NCI-H1092 treated with DMSO at 0.1 percent for 48 hours (cell line): ENCODE data around the gene PARD3.
"Not testable (repeated sequence)": the region's sequence is repeated elsewhere in the genome, so short reads cannot be mapped to it uniquely, and the experiment has no call there.

ENCODE experiments used
- DNase-seq: peaks from one replicate; lab custom pipeline; 2025; lab: John Stamatoyannopoulos, UW

Gene PARD3

DNA sequence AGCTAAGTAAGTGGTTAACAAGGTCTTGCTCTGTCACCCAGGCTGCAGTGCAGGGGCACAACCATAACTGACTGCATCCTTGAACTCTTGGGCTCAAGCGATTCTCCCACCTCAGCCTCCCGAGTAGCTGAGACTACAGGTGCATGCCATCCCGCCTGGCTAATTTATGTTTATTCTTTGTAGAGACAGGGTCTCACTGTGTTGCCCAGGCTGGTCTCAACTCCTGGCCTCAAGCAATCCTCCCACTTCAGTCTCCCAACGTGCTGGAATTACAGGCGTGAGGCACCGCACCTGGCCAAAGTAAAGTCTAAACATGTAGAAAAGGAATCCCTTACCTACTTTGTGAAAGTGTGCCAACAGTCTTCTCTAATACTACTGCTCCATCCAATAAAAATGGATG is 17.9 kb downstream of the PARD3 start:
- no peak for DNase-seq

DNA sequence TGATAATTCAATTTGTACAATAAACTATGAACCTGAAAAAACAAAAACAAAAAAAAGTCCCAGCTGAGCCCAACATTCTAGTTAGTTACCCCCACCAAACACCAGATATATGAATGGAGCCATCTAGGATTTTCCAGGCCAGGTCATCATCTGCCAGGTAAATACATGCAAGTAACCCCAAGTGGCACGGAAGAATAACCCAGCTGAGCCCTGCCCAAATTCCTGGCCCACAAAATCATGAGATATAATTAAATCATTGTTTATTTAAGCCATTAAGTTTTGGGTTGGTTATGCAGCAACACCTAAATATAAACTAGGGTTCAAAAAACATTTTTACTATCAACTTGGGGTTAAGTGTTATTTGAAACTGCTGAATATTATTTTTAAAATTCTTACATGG is 19.0 kb downstream of the PARD3 start:
- DNase-seq = no peak

DNA sequence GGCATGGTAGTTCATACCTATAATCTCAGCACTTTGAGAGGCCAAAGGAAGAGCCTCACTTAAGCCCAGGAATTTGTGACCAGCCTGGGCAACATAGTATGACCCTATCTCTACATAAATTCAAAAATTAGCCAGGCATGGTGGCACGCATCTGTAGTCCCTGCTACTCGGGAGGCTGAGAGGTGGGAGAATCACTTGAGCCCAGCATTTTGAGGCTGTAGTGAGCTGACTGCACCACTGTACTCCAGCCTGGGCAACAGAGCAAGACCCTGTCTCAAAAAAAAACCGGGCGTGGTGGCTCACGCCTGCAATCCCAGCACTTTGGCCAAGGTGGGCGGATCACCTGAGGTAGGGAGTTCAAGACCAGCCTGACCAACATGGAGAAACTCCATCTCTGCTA is 19.8 kb downstream of the PARD3 start:
- no peak for DNase-seq

DNA sequence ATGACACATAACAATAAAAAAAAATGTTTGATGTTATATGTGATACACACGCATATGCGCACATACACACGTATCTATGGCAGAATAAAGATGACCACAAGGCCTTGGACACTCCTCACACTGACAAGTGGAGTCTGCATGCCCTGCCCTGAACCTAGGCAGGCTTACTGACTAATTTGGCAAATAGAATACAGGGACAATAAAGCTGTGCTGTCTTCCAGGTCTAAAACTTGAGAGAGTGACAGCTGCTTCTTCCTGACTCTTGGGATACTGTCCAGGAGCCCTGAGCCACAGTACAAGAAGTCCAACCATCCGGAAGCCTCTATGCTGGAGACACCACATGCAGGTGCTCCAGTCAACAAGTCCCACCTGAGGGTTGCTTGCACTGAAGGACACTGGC is 20.3 kb downstream of the PARD3 start:
- DNase-seq = no peak

DNA sequence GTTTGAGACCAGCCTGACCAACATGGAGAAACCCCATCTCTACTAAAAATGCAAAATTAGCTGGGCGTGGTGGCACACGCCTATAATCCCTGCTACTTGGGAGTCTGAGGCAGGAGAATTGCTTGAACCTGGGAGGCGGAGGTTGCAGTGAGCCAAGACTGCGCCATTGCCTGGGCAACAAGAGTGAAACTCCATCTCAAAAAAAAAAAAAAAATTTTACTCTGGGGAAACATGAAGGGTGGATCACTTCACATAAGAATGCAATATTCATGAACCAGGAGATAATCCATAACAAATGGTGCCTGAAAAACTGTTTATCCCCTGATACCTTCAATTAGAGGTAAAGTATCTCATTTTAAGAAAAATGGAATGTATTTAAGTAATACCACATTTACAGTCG is 21.5 kb downstream of the PARD3 start:
- not testable (repeated sequence) for DNase-seq

DNA sequence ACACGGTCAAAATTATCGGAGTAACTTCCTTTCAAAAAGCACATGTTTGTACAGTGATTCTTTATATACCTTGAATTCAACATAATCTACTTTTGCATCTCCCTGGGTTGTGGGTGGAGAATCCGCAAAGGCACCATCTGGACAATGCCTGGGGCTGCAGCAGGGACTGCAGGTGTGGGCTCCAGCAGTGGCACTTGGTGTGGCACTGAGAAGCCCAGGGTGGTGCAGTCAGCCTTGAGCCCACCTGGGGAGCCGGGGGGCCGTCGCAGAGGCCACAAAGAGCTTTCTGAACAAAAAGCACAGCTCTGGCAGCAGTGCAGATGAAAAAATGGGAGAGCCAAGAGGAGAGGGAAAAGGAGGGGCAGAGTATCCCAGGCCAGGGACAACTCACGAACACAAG is 22.2 kb downstream of the PARD3 start:
- no peak for DNase-seq

DNA sequence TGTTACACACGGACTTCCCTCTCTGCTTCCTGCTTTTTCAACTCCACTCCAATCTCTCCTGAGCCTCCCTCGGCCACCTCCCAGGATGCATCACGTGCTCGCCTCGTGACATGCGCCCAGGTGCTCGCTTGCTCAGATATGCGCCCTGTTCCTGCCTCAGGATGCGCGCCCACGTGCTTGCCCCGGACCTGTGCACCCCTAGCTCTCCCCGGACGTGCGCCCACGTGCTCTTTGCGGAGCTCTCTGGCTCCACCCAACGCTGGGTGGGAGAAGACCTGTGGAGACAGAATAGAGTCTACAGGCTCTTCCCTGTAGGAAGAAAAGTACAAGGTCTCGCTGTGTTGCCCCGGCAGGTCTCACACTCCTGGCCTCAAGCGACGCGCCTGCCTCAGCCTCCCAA is 23.1 kb downstream of the PARD3 start:
- DNase-seq = no peak

DNA sequence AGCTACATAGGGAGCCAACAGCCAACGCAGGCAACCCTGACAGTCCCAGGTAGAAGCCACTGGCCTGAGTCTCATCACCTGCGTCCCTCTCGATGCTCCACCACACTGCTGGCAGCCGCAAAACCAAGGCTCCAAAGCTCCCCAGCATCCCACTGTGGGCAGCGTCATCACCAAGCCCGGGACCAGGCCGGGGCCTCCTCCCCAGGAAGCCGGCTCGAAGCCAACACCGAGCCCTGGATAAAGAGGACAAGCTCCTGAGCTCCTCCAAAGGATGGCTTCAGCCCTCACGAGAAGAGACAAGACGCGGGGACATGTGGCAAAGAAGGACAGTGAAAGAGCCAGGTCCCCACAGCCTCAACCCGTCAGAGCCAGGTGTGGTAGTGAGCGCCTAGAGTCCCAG is 23.9 kb downstream of the PARD3 start:
- no peak for DNase-seq

DNA sequence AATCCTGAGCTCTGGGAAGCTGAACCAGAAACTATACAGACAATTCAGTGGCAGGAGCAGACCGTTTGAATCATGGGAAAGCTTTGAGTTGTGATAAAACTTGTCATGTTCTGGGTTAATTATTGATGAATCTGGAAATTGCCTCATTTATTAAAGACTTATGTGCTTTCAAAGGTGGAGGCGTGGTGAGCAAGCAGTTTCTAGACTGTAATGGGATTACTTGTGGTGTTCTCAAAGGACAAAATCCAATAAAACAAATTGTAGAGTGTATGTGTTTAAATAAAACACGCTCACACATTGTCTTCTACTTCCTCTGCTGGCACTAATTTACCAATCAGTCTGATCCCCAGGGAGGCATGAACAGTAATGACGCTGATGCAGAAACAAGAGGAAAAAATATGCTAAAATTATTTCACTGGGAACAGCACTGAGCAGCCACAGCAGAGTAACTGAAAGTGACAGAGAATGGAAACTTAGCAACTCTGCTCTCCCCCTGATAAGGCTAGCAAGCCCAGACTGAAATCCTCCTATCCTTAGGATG is 25.1 kb downstream of the PARD3 start:
- no peak for DNase-seq

DNA sequence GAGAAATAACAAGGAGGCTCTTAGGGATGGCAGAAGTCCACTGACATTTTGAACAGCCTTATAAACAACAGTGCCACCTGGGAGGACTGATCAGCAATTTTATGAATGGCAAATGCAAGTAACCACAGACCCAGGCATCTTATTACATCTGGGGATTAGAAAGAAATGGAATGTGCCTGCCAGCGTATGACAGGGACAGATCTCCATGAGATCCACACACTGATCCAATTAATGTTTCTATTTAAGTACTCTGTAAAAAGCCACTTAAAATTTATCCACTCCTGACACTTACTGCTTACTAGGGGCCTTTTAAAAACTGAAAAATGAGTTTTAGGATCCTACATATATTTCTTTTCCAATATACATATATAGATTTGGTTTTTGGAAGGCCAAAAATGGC is 28.6 kb downstream of the PARD3 start:
- no peak for DNase-seq

DNA sequence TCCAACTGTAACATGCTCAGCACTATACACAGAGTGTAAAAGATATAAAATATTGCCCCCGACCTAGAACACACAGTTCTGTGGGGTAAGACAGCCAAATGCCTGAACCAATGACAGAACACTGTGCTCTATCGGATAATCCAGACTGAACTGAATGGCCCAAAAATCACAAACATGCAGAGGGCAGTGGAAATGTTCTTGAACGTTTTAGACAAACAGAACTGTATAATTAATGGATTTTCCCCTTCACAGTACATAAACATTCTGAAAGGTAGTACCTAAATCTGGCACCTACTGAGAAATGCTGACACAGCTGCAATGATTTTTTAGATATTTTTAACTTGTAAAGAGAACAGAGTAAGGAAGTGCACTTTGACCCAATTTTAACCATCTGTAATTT is 33.4 kb downstream of the PARD3 start:
- DNase-seq = no peak

DNA sequence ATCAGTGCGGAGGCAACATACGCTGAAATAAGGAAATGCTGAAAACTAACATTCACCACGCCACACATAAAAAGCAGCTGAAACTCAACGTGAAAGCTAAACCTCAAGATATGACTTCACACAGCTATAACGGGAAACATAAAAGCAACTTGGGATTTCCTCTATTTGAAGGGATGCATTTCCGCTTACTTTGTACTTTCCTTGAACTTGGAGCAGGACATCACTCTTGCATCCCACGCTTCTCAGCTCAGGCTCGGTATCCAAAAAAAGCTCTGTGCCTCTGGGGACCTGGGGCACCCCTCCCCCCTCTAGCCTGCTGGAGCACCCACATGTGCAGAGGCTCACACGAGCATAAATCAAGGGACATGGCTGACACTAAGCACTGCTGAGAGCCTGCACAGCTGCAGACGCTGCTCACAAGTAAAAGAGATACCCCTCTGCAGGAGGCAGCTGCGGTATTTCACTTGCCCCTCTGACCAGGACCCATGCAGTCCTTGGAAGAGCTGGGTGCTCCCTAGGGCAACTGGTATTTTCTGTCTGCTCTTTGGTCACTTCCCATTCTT is 34.2 kb downstream of the PARD3 start:
- DNase-seq = peak; percentile 8

DNA sequence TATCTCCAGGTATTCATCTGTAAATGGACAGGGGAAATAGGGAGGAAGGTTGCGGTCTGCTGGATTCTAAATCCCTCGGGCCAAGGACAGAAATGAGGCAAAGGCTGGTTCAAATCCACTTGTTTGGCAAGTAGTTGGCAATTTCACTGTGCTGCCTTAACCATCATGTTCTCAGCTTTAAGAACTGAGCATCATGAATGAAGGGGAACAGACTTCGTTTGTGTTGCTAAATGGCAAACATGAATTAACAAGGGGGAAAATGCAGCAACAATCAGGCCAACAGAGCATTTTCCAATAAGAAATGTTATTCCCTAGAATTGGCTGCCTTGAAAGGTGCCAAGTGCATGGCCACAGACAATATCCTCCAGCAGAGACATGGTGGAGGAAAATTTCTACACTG is 36.9 kb downstream of the PARD3 start:
- DNase-seq = no peak

DNA sequence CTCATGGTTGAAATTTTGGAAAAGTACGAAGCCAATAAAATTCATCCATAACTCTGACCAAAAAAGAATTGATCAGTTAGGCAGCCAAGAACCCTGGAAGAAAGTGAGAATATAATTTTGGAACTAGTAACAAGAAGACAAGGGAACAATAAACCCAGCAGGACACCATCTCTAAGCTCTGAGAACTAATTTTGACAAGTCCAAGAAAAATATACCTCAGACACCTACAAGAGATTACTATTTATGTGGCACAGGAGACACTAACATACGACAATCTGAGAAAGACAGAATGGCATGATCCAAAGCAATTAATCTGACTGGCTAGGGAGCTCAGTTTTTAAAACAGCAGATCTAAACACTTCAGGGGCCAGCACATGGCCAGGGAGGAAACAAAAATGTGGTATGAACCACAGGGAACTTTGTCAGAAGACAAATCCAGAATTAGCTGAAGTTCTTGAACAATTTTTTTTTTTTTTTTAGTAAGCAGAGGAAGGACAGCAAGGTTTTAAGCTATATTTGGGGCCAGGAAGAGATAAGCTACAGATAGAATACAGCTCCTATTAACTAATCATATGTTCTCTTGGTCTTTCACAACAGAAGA is 38.9 kb downstream of the PARD3 start:
- no peak for DNase-seq

DNA sequence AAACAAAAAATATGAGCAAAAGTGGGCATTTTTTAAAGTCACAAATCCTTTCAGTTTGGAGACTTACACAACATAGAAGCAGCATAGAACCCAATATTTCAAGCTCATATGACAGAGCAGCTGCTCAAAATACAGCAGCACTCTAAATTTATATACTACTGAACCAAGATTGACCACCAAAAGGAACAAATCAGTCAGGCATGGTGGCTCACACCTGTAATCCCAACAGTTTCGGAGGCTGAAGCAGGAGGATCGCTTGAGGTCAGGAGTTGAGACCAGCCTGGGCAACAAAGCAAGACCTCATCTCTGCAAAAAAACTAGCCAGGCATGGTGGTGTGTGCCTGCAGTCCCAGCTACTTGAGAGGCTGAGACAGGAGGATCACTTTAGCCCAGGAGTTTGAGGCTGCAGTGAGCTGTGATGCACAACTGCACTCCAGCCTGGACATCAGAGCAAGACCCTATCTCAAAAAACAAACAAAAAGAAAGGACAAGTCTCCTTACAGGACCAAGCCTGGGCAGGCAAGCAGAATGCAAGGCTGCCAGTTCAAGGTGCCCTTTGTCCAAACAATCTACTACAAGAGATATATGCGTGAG is 40.0 kb downstream of the PARD3 start:
- no peak for DNase-seq

DNA sequence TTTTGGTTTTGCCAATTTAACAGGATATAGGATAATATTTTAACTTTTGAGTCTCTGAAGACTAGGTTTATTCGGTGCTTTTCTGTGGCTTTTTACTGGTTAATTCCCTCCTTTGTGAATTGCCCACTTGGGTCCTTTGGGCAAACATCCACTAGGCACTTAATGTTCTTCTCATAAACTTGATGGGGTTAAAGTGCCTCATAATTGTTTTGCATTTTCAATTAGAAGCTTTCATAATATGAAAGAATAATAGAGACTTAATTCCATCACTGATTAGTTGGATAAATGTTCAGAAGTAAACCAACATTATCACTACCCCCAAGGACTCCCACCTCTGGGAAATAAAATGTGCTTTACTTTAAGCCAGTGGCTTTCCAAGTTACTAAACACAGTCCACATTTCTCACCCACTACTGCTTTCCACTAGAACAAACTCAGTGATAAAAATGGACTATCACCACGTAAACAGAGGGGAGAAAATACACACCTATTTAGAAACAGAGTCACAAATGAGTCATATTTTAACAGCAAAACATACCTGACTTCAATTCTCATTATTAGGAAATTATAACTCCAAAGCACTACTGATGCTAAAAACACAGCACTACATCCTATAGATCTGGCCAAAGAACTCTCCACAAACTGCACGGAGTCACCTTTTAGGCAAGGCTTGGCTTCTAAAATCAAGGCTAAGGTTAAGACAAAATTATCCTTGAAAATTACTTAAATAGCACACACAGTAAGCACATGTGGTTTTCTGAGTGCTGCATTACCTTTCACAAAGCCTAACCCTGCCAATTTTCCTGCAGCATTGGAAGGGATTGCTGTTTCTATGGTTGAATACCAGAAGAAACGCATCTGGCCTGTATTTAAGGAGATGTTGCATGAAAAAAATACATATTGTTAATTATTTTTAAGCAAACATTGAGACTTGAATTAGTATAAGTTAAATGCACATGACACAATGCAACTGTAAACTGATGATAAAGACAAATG is 41.2 kb downstream of the PARD3 start:
- DNase-seq = no peak

DNA sequence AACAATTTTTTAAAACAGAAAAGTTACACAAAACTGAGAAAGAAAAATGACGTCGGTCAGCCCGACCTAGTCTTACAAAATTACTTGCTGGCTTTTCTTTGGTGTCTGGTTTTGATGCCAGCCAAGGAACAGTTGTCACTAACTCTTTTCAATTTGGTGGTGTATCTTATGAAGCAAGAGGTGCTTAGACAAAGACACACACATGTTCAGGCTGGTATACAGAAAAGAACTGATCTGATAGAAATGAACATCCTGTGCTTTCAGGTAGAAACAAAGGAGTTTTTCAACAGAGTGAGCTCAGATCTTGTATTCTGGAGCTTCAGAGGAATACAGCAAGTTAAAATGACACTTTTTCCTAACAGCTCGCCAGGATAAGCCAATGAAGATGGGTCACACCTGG is 43.6 kb downstream of the PARD3 start:
- no peak for DNase-seq

DNA sequence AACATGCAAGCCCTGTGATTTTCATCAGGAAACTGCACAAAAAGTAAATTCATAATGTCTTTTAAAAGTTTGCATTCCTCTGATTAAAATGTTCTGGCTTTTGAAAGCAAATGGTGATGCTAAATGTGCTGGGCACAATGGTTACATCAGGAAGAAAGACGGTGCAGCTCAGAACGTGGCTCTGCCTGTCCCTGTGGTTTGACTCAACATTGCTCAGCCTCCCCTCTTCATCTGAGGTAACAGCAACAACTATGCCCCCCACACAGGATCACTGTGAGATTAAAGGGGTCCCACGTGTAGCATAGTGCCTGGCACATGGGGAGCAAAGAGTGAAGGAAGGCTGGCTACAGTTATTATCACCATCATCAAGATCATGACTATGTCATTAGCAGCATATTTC is 44.0 kb downstream of the PARD3 start:
- DNase-seq = no peak

DNA sequence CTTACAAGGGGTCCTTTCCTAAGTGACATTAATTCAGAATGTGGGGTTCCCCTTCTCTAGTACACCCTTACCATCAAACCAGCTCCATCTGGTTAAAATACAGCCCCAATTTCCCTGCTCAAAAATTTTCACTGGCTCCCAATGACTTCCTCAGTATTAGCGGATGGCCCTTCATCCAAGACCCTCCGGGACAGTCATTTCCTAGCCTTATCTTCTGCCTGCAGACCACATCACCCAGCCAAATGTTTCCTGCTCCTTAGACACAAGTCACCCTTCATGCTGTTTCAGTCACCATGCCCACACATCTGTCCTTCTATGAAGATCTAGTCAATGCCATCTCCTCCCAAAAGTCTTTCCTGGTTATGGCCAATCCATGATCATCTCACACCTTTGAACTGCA is 45.2 kb downstream of the PARD3 start:
- no peak for DNase-seq

DNA sequence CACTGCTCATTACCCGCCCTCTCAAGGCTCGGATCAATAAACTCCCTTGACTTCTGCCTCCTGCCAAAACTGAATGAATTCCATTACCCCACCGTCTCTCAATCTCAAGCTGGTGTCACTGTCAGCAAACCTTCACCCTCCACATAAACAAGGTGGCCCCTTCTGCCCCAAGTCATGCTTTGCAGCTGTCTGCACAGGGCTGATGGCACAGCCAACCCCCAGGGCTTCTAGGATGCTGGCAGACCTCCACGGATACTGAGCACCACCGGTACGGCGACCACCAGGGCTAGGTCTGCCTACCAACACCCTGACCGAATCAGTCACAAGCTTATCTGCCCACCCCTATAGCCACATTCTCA is 46.1 kb downstream of the PARD3 start:
- peak; percentile 65 for DNase-seq

DNA sequence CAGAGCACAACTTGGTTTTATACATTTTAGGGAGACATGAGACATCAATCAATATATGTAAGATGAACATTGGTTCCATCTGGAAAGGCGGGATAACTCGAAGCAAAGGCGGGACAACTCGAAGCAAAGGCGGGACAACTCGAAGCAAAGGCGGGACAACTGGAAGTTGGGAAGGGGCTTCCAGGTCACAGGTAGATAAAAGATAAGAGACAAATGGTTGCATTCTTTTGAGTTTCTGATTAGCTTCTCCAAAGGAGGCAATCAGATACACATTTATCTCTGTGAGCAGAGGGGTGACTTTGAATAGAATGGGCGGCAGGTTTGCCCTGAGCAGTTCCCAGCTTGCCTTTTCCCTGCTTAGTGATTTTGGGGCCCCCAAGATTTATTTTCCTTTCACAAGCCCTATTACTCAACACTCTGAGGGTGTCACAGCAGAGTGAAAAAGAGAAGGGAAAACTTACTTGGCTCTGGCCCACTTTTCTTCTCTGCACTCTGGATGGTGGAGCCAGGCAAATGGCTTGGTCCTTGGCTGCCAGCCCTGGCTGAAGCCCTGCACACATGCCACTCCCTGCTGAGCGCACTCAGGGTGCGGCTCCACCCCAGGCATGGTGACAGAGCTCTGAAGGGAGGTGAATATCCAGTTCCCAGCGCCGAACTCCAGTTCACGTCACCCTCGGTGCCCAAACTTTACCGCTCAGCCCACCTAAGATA is 46.7 kb downstream of the PARD3 start:
- peak; percentile 68 for DNase-seq
